Fibroblast of skin of back (primary cell): ENCODE measurements around the gene GTF2B.
"Not testable (repeated sequence)": the region's sequence is repeated elsewhere in the genome, so short reads cannot be mapped to it uniquely, and the experiment has no call there.

Experiments
- DNase-seq: peaks from one replicate; pipeline ENCODE4 v3.0.0-alpha.2; 2013

Gene GTF2B

GRCh38 chr1:88883156-88883555 lies 8.2 kb downstream of the GTF2B start:
- no peak for DNase-seq

- DNase-seq, result not testable (repeated sequence)
Observed at GRCh38 chr1:88880717-88881116, 10.7 kb downstream of the GTF2B start.

DNA sequence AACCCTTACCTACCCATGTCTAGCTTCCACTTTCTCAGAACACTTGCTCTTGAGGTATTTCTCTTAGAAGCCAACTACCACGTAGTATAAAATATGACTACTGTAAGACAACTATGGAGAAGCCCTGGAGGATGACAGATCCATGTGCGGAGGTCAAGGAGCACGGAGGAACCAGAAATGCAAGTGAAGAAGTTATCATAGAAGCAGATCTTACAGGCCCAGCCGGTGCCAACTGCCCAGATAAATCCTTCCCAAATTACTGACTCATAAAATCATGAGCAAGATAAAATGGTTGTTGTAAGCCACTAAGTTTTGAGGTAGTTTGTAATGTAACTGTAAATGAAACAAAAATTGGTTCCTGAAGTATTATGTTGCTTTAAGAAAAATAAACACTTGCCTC lies 12.6 kb downstream of the GTF2B start:
- DNase-seq, result no peak

DNA sequence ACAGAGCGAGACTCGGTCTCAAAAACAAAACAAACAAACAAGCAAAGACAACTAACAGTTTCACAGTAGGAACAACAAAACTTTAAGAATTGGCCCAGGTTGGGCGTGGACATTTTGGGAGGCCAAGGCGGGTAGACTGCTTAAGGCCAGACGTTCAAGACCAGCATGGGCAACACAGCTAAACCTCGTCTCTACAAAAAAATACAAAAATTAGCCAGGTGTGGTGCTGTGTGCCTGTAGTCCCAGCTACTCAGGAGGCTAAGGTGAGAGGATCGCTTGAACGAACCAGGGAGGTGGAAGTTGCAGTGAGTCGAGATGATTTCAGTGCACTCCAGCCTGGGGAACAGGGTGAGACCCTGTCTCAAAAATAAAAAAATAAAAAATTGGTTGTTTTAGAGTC lies 13.5 kb downstream of the GTF2B start:
- DNase-seq, result no peak

DNA sequence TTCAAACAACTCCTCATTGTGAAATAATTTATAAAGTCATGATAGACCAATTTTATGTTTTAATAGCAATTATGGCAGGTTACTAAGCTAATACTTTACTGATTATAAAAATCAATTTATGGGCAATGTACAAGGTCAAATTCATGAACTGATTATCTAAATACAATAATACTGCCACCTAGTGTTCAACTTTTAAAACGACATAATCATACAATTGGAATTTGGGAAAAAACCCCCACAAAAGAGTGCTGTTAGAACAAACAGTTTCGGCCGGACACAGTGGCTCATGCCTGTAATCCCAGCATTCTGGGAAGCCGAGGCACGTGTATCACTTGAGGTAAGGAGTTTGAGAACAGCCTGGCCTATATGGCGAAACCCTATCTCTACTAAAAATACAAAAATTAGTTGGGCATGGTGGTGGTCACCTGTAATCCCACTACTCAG lies 14.0 kb downstream of the GTF2B start:
- DNase-seq, result peak; percentile 43

DNA sequence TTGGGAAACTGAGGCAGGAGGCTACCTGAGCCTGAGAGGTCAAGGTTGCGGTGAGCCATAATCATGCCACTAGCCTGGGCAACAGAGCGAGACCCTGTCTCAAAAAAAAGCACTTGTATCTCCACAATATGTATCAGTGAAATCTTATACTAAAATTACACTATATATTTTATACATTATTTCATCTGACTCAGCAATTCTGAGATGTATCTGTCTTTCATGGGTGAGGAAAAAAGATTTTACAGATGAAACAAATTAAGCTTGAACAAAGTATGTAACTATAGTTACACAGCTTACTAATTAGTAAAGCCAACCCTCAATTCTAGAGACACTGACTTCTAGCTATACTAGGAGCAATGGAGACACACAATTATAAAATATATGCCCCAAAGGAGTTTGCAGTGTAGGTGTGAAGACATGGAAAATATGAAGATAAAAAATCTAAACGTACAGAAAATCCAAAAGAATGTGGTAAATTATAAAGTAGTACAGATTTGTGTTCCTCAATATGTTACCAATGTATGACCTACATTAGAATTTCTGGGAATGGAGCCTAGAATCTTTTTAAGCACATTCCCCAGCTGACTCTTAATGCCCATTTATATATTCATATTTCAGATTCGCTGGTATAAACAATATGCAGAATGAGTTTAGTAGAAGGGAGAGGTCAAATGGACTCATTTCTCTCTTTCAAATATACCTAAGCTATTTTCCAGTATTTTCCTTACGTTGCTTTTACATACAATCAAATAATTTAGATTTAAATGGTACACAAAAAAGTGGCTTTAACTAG lies 14.6 kb downstream of the GTF2B start:
- no peak for DNase-seq

DNA sequence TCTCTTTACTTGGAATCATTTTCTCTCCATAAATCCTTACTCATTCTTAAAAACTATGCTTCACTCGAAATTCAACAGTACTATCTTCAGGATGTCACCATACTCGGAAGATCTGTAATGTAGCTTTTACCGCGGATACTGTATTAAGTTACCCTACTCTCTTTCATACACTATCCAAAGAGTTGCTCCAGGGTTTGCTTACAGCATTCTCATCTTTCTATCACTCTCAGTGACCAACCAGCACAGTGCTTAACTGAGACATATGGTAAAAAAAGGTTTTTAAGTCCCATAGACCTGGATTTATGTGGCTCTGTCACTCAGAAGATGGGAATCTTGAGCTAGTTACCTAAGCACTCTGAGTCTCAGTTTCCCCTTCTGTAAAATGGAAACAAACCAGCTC lies 15.8 kb downstream of the GTF2B start:
- DNase-seq, result no peak

DNA sequence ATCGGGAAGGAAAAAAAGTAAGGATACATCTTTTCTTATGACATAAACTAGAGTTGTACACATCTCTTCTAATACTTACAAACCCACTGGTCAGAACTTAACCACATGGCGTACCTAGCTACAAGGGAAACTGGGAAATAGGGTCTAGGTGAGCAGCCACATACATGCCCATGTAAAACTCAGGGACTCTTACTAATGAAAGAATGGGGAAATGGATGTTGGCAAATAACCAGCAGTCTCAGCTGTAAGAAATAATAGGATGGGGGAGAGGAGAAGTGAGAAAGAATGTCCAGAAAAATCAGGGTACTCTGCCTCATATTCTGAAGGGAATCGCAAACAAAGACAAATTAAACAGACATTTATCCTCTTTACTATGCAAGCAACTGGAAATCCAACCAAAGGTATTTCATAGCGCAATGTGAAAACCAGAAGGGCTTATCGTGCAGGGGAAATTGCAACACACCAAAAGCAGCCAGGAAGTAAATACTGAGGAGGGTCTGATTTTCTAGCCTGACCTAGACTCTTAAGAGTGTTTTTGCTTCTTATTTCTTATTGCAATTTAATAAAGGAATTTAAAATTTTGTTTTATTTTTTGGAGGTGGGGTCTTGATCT lies 17.5 kb downstream of the GTF2B start:
- DNase-seq, result no peak

DNA sequence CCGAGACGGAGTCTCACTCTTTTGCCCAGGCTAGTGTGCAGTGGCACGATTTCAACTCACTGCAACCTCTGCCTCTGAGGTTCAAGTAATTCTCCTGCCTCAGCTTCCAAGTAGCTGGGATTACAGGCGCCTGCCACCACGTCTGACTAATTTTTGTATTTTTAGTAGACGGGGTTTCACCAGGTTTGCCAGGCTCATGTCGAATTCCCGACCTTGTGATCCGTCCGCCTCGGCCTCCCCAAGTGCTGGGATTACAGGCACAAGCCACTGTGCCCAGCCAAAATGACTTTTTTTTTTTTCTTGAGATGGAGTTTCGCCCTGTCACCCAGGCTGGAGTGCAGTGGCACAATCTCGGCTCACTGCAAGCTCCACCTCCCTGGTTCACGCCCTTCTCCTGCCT lies 21.7 kb downstream of the GTF2B start:
- not testable (repeated sequence) for DNase-seq

- peak; percentile 76 for DNase-seq
Observed at GRCh38 chr1:88867743-88868521, 23.4 kb downstream of the GTF2B start.

DNA sequence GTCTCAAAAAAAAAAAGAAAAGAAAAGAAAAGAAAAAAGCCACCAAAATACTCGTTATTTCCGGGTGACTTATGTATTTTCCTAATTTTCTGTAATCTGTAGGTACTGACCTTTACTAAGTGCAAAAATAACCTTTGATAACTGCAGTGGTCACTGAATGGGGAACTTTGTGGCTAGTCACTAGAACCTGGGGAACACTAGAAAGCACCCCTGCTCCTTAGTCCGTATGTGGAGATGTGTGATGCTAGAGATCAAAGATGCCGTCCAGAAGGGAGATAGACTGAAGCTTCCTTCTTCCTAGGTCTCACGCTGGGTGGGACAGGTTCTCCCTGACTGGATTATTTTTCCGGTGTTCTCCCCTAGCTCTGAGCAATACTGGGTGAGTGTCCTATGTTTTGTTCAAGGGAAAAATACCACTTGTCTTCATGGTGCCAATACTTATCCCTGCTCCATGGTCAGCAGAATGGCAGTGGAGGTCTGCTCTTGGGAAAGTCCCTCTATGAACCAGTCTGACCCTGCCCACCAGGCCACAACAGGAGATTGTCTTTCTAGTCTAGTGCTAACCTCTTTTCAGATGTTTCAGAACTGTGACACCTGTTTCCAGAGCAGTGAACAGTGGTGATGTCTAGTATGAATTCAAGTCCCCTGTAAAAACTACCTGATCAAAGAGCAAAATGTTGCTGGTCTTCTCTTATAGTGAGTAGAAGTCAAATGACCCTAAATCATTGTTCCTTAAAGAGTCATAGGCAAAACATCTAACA lies 39.9 kb downstream of the GTF2B start:
- no peak for DNase-seq

- no peak for DNase-seq
Observed at GRCh38 chr1:88847643-88848042, 43.7 kb downstream of the GTF2B start.

DNA sequence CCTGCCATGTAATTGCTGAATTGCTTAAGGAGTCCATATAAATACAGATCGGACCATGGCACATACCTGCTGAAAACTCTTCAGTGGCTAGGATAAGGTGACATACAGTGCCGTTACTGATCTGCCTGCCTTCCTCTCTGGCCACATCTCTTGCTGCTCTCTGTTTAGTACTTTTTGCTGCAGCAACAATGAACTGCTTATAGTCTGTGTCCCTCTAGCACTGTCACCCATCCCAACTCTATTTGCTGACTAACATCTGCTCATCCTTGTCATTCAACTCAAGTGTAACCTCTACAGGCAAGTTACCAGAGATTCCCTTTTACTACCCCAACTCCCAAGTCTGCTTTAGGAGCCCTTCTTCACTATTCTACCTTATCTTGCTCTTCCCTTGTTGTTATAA lies 65.6 kb downstream of the GTF2B start:
- DNase-seq, result no peak

GRCh38 chr1:88819642-88820041 lies 71.7 kb downstream of the GTF2B start:
- DNase-seq, result not testable (repeated sequence)

- DNase-seq, result no peak
Observed at GRCh38 chr1:88813471-88813870, 77.9 kb downstream of the GTF2B start.

- no peak for DNase-seq
Observed at GRCh38 chr1:88812366-88812765, 79.0 kb downstream of the GTF2B start.

- DNase-seq, result no peak
Observed at GRCh38 chr1:88803444-88803843, 87.9 kb downstream of the GTF2B start.

GRCh38 chr1:88802950-88803349 lies 88.4 kb downstream of the GTF2B start:
- peak; percentile 84 for DNase-seq
